Measurements from ENCODE around the gene TREX2.

GRCh38 chrX:153494061-153494460 is 48.2 kb upstream of the TREX2 start:
- TF ChIP-seq CTCF (IDR thresholded peaks at IDR 0.05) (no peak), POLR2A (IDR thresholded peaks at IDR 0.05) (no peak)
